ENCODE results near the gene GRAMD2A.
"Not testable (repeated sequence)": the region's sequence is repeated elsewhere in the genome, so short reads cannot be mapped to it uniquely, and the experiment has no call there.

The GRAMD2A gene

GRCh38 chr15:72183781-72184164 is 13.8 kb downstream of the GRAMD2A start:
- DNase-seq = no peak

- DNase-seq = no peak
Observed at GRCh38 chr15:72182673-72183072, 14.9 kb downstream of the GRAMD2A start.

- no peak for DNase-seq
Observed at GRCh38 chr15:72182244-72182643, 15.3 kb downstream of the GRAMD2A start.

GRCh38 chr15:72180761-72181324 is 16.7 kb downstream of the GRAMD2A start:
- no peak for DNase-seq

- no peak for DNase-seq
Observed at GRCh38 chr15:72179950-72180581, 17.5 kb downstream of the GRAMD2A start.

- no peak for DNase-seq
Observed at GRCh38 chr15:72178976-72179585, 18.5 kb downstream of the GRAMD2A start.

GRCh38 chr15:72176743-72177142 is 20.8 kb downstream of the GRAMD2A start:
- no peak for DNase-seq

- no peak for DNase-seq
Observed at GRCh38 chr15:72176159-72176558, 21.4 kb downstream of the GRAMD2A start.

- no peak for DNase-seq
Observed at GRCh38 chr15:72175186-72176044, 22.2 kb downstream of the GRAMD2A start.

- DNase-seq = no peak
Observed at GRCh38 chr15:72174551-72175165, 22.9 kb downstream of the GRAMD2A start.

GRCh38 chr15:72173864-72174550 is 23.6 kb downstream of the GRAMD2A start:
- no peak for DNase-seq

- DNase-seq = no peak
Observed at GRCh38 chr15:72173401-72173800, 24.2 kb downstream of the GRAMD2A start.

- DNase-seq = no peak
Observed at GRCh38 chr15:72172796-72173195, 24.8 kb downstream of the GRAMD2A start.

GRCh38 chr15:72171978-72172377 is 25.6 kb downstream of the GRAMD2A start:
- DNase-seq = not testable (repeated sequence)

- no peak for DNase-seq
Observed at GRCh38 chr15:72170691-72171090, 26.9 kb downstream of the GRAMD2A start.

- DNase-seq = no peak
Observed at GRCh38 chr15:72169921-72170611, 27.5 kb downstream of the GRAMD2A start.

GRCh38 chr15:72169236-72169920 is 28.2 kb downstream of the GRAMD2A start:
- DNase-seq = no peak

GRCh38 chr15:72168808-72169190 is 28.8 kb downstream of the GRAMD2A start:
- DNase-seq = no peak

- DNase-seq = no peak
Observed at GRCh38 chr15:72168131-72168807, 29.3 kb downstream of the GRAMD2A start.

- DNase-seq = no peak
Observed at GRCh38 chr15:72167445-72167844, 30.1 kb downstream of the GRAMD2A start.

Data from NCI-H1930 (cell line).